Osteoblast (primary cell): Measurements from ENCODE around the gene TSTD2. TPM values are rescaled to one million over a fixed set of nuclear protein-coding genes. Genes with fewer than 3 reads are reported as not detected.

ENCODE experiments used
- DNase-seq: peaks from one replicate; pipeline ENCODE4 v3.0.0; 2011; ENCODE audit warnings: low spot score, mixed read lengths; ENCODE audit not compliant: insufficient read length; ENCODE audit errors: missing footprints
- H2AFZ ChIP-seq: 2 replicates; pipeline ENCODE4 v1.6.0; 2011; ENCODE audit warnings: mild to moderate bottlenecking, low read length
- H3K27ac ChIP-seq: 2 replicates; pipeline ENCODE4 v1.5.1; 2011; ENCODE audit warnings: mild to moderate bottlenecking, low read depth, low read length, moderate library complexity
- H3K27me3 ChIP-seq: 2 replicates; pipeline ENCODE4 v1.6.0; 2012; ENCODE audit warnings: mild to moderate bottlenecking, control low read depth, inconsistent platforms, low read length, moderate library complexity; ENCODE audit not compliant: insufficient read depth
- H3K36me3 ChIP-seq: 2 replicates; pipeline ENCODE4 v1.5.1; 2011; ENCODE audit warnings: mild to moderate bottlenecking, low read length, control low read depth, moderate library complexity; ENCODE audit not compliant: insufficient read depth
- H3K4me1 ChIP-seq: 2 replicates; pipeline ENCODE4 v1.5.1; 2011; ENCODE audit warnings: mild to moderate bottlenecking, low read length, control low read depth, moderate library complexity; ENCODE audit not compliant: insufficient read depth
- H3K4me2 ChIP-seq: 2 replicates; pipeline ENCODE4 v1.6.0; 2011; ENCODE audit warnings: mild to moderate bottlenecking, low read length; ENCODE audit not compliant: insufficient read depth
- H3K4me3 ChIP-seq: fragments of 200-600 bp; sonication (generic); 3 replicates; pipeline ENCODE4 v1.5.1; 2012; ENCODE audit warnings: mild to moderate bottlenecking, low read length, inconsistent platforms; ENCODE audit not compliant: insufficient read depth
- H3K79me2 ChIP-seq: 2 replicates; pipeline ENCODE4 v1.6.0; 2012; ENCODE audit warnings: mild to moderate bottlenecking, low read length, control low read depth, inconsistent platforms; ENCODE audit not compliant: insufficient read depth
- H3K9me3 ChIP-seq: 2 replicates; pipeline ENCODE4 v1.5.1; 2011; ENCODE audit warnings: low read depth, low read length, control low read depth
- H4K20me1 ChIP-seq: 2 replicates; pipeline ENCODE4 v1.6.0; 2012; ENCODE audit warnings: mild to moderate bottlenecking, low read length, control low read depth; ENCODE audit not compliant: insufficient read depth
- total RNA-seq: library from RNA; depleted of rRNA; stranded (reverse); fragments of >200 nt; gene quantifications from 2 replicates; pipeline ENCODE4 v1.2.3, GENCODE V29; 2012
- TF ChIP-seq, protein P1 (sequence below): IDR thresholded peaks from 2 replicates; pipeline ENCODE4 v1.5.1; 2011; ENCODE audit warnings: mild to moderate bottlenecking, low read depth, low read length, moderate library complexity; ENCODE audit errors: extremely low read depth

Gene TSTD2
- total RNA-seq, 1 donor, result 16.3 TPM

DNA sequence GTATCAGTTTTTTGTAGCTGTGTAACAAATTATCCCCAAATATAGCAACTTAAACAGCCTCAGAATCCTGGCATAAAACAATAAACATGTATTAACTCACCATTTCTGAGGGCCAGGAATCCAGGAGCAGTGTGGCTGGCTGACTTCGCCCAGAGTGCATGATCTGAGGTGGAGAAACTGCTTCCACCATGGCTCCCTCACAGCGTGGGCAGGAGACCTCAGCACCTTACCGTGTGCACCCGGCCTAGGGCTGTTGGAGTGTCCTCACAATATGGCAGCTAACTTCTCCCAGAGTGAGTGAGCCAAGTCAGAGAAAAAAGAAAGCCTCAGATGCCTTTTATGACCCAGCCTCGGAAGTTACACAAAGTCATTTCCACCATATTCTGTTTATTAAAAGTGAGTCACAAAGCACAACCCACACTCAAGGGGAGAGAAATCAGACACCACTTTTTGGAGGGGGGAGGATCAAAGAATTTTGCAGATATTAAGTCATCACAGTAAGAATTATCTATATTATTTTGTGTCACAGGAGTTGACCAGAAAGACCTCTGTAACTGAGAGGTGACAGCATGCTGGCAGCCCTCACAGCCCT, 59.6 kb downstream of the TSTD2 start:
- Histone ChIP-seq H3K4me3 (no peak overlapping the region), H3K27me3 (peaks cover 4% of the 10 kb centered on the region), H3K79me2 (no peaks in the 10 kb centered on the region), H2AFZ (no peak overlapping the region), H3K36me3 (no peaks in the 10 kb centered on the region), H4K20me1 (no peaks in the 10 kb centered on the region), H3K27ac (no peak overlapping the region), H3K4me1 (no peaks in the 10 kb centered on the region), H3K9me3 (no peaks in the 10 kb centered on the region), H3K4me2 (no peak overlapping the region)
- TF ChIP-seq, protein P1, sequence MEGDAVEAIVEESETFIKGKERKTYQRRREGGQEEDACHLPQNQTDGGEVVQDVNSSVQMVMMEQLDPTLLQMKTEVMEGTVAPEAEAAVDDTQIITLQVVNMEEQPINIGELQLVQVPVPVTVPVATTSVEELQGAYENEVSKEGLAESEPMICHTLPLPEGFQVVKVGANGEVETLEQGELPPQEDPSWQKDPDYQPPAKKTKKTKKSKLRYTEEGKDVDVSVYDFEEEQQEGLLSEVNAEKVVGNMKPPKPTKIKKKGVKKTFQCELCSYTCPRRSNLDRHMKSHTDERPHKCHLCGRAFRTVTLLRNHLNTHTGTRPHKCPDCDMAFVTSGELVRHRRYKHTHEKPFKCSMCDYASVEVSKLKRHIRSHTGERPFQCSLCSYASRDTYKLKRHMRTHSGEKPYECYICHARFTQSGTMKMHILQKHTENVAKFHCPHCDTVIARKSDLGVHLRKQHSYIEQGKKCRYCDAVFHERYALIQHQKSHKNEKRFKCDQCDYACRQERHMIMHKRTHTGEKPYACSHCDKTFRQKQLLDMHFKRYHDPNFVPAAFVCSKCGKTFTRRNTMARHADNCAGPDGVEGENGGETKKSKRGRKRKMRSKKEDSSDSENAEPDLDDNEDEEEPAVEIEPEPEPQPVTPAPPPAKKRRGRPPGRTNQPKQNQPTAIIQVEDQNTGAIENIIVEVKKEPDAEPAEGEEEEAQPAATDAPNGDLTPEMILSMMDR, result no peak
- DNase-seq, result no peak

DNA sequence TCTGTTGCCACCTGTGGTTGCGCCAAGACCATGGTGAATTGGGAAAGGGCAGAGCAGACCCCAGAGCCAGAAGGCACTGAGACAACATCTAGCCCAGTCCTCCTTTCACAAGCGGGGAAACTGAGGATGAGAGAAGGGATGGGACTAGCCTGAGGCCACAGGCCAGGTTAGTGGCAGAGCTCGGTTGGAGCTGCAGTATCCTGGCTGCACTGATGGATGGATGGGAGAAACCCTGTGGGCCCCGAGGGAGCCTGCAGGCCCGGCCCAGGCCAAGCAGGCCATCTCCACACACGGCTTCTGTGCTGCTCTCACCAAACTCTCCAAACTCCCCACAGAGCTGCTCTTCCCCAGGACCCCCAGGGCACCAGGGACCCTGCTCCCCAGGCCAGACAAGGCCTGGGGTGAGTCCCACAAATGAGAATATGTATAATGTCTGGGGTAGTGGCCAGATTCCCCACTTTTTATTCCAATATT, 60.2 kb downstream of the TSTD2 start:
- H3K4me2 ChIP-seq, result no peak overlapping the region
- no peaks in the 10 kb centered on the region for H3K79me2 ChIP-seq
- DNase-seq, result no peak
- no peak overlapping the region for H3K4me3 ChIP-seq
- H3K27ac ChIP-seq, result no peak overlapping the region
- no peaks in the 10 kb centered on the region for H3K4me1 ChIP-seq
- H2AFZ ChIP-seq, result no peak overlapping the region
- TF ChIP-seq, protein P1, result no peak
- peaks cover 8% of the 10 kb centered on the region for H3K27me3 ChIP-seq
- H4K20me1 ChIP-seq, result no peaks in the 10 kb centered on the region
- no peaks in the 10 kb centered on the region for H3K9me3 ChIP-seq
- H3K36me3 ChIP-seq, result no peaks in the 10 kb centered on the region

DNA sequence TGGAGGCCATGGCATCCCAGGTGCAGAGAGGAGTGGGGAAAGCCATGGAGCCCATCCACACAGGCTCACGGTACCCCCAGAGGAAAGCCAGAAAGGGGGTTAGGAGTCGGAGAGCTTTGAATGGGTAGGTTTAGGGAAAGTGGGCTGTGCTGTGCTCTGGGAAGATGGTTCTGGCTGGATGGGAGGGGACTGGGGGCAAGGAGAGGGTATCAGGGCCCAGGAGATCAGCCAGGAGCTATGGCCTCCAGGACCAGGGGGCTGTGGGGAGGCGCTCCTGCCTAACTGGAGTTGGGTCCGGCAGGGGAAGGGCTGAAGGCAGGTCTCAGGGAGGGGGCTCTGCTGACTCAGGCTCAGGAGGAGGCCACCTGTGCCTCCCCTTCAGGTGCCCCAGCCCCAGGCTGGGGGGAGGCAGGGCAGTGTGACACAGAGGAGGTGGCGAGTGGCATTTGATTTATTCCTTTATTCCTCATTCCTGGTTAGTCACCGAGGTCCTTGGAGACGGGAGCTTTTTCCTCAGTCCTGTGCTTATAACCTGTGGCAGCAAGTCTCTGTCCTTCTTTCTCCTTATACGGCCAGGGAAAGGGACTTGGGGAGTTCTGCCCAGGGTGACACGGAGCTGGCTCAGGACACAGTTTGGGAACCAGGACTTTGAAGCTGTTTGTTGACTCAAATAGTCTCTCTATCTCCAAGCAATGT, 60.8 kb downstream of the TSTD2 start:
- no peaks in the 10 kb centered on the region for H3K9me3 ChIP-seq
- H3K79me2 ChIP-seq, result no peaks in the 10 kb centered on the region
- no peak overlapping the region for H3K4me2 ChIP-seq
- H3K4me3 ChIP-seq, result no peak overlapping the region
- H3K27me3 ChIP-seq, result peaks cover 8% of the 10 kb centered on the region
- no peaks in the 10 kb centered on the region for H3K4me1 ChIP-seq
- no peak for DNase-seq
- TF ChIP-seq, protein P1, result no peak
- H4K20me1 ChIP-seq, result no peaks in the 10 kb centered on the region
- no peak overlapping the region for H2AFZ ChIP-seq
- no peak overlapping the region for H3K27ac ChIP-seq
- no peaks in the 10 kb centered on the region for H3K36me3 ChIP-seq

DNA sequence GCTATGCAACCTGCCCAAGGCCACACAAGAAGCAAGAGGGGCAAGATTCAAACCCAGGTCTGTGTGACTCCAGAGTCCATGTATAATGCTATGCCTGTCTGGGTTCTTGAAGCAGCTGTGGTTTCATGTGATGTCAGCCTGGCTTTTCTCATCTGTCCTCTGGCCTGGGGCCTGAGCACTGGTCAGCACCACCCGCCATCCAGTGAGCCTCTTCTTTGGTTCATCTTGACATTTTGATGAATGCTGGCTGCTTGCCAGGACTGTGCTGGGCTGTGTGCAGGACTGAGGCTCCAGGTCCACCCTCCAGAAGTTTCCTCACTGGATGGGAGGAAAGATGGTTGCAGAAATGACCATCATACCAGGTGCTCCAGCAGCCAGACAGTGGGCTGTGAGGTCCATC, 61.5 kb downstream of the TSTD2 start:
- Histone ChIP-seq H2AFZ (no peak overlapping the region), H3K4me1 (no peaks in the 10 kb centered on the region), H4K20me1 (no peaks in the 10 kb centered on the region), H3K27me3 (peaks cover 11% of the 10 kb centered on the region), H3K4me3 (no peak overlapping the region), H3K27ac (no peak overlapping the region), H3K9me3 (no peaks in the 10 kb centered on the region), H3K79me2 (no peaks in the 10 kb centered on the region), H3K4me2 (no peak overlapping the region), H3K36me3 (no peaks in the 10 kb centered on the region)
- TF ChIP-seq, protein P1, result no peak
- DNase-seq, result no peak
